ENCODE results near the gene LDLRAD1.

LDLRAD1 gene

DNA sequence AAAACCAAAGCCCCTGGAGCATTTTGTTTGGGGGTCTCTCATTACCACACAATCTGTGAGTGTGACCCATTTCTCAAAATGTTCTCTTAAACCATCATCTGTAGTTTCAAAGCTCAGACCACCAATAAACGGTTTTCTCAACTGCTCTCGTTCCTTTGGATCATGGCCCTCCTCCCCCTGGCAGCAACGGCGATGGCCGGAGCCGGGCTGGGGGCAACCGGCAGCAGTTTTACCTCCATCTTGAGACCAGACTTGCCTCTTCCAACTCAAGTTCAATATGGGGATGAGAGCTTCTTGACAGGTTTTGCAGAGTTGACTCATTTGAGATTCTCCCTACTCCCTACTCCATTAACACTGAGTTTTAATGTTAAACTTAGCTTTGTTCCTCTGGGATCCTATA lies 42.1 kb downstream of the LDLRAD1 start:
- TF ChIP-seq POLR2AphosphoS5 (IDR thresholded peaks at IDR 0.05; ENCODE audit: low read depth, low read length) (no peak), FOXP2 (optimal IDR thresholded peaks at IDR 0.05; ENCODE audit: borderline replicate concordance, extremely low read depth, extremely low read length, insufficient read depth) (no peak), SIN3A (IDR thresholded peaks at IDR 0.05; ENCODE audit: borderline replicate concordance, insufficient read depth, low read length) (no peak), TAF1 (IDR thresholded peaks at IDR 0.05; ENCODE audit: borderline replicate concordance, insufficient read depth, low read length) (no peak)
- TF ChIP-seq, protein P1, sequence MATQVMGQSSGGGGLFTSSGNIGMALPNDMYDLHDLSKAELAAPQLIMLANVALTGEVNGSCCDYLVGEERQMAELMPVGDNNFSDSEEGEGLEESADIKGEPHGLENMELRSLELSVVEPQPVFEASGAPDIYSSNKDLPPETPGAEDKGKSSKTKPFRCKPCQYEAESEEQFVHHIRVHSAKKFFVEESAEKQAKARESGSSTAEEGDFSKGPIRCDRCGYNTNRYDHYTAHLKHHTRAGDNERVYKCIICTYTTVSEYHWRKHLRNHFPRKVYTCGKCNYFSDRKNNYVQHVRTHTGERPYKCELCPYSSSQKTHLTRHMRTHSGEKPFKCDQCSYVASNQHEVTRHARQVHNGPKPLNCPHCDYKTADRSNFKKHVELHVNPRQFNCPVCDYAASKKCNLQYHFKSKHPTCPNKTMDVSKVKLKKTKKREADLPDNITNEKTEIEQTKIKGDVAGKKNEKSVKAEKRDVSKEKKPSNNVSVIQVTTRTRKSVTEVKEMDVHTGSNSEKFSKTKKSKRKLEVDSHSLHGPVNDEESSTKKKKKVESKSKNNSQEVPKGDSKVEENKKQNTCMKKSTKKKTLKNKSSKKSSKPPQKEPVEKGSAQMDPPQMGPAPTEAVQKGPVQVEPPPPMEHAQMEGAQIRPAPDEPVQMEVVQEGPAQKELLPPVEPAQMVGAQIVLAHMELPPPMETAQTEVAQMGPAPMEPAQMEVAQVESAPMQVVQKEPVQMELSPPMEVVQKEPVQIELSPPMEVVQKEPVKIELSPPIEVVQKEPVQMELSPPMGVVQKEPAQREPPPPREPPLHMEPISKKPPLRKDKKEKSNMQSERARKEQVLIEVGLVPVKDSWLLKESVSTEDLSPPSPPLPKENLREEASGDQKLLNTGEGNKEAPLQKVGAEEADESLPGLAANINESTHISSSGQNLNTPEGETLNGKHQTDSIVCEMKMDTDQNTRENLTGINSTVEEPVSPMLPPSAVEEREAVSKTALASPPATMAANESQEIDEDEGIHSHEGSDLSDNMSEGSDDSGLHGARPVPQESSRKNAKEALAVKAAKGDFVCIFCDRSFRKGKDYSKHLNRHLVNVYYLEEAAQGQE (IDR thresholded peaks at IDR 0.05; ENCODE audit: insufficient read depth in 1 of 2, low read depth in 2 of 2, low read length in 2 of 2), result no peak

DNA sequence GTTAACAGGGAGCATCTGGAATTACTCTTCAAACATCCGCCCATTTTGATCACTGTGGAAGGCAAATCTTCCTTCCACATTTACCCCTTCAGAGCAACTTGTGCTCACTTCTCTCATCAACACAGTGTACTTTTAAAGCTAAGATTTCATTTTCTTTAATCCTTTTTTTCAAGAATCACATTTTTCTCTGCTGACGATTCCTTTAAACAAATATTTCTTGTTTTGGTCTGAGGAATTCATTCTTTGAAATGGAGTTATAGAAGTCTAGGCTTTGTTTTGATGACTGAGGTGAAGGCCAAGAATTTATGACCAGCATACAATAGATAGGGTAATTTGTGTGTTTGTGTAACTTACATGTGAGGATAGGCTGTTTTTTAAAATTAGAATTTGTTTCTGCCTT lies 46.3 kb downstream of the LDLRAD1 start:
- TF ChIP-seq, protein P1 (IDR thresholded peaks at IDR 0.05; ENCODE audit: insufficient read depth in 1 of 2, low read depth in 2 of 2, low read length in 2 of 2), result no peak
- TF ChIP-seq TAF1 (IDR thresholded peaks at IDR 0.05; ENCODE audit: borderline replicate concordance, insufficient read depth, low read length), result no peak
- TF ChIP-seq POLR2AphosphoS5 (IDR thresholded peaks at IDR 0.05; ENCODE audit: low read depth, low read length), result no peak
- no peak for TF ChIP-seq FOXP2 (optimal IDR thresholded peaks at IDR 0.05; ENCODE audit: borderline replicate concordance, extremely low read depth, extremely low read length, insufficient read depth)
- no peak for TF ChIP-seq SIN3A (IDR thresholded peaks at IDR 0.05; ENCODE audit: borderline replicate concordance, insufficient read depth, low read length)

DNA sequence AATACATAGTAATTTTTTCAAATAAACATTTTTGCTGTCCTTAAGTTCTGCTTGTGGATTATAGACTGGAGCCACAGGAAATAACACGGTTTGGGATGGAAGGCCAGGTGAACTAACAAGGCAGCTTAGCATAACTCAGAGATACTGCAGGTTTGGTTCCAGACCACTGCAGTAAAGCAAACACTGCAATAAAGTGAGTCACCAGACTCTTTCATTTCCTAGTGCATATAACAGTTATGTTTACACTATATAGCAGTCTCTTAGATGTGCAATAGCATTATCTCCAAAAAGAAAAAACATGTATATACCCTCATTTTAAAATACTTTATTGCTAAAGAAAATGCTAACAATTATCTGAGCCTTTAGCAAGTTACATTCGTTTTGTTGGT lies 49.9 kb downstream of the LDLRAD1 start:
- TF ChIP-seq FOXP2 (optimal IDR thresholded peaks at IDR 0.05; ENCODE audit: borderline replicate concordance, extremely low read depth, extremely low read length, insufficient read depth) (no peak), TAF1 (IDR thresholded peaks at IDR 0.05; ENCODE audit: borderline replicate concordance, insufficient read depth, low read length) (no peak), SIN3A (IDR thresholded peaks at IDR 0.05; ENCODE audit: borderline replicate concordance, insufficient read depth, low read length) (no peak), POLR2AphosphoS5 (IDR thresholded peaks at IDR 0.05; ENCODE audit: low read depth, low read length) (no peak)
- TF ChIP-seq, protein P1 (IDR thresholded peaks at IDR 0.05; ENCODE audit: insufficient read depth in 1 of 2, low read depth in 2 of 2, low read length in 2 of 2), result no peak

DNA sequence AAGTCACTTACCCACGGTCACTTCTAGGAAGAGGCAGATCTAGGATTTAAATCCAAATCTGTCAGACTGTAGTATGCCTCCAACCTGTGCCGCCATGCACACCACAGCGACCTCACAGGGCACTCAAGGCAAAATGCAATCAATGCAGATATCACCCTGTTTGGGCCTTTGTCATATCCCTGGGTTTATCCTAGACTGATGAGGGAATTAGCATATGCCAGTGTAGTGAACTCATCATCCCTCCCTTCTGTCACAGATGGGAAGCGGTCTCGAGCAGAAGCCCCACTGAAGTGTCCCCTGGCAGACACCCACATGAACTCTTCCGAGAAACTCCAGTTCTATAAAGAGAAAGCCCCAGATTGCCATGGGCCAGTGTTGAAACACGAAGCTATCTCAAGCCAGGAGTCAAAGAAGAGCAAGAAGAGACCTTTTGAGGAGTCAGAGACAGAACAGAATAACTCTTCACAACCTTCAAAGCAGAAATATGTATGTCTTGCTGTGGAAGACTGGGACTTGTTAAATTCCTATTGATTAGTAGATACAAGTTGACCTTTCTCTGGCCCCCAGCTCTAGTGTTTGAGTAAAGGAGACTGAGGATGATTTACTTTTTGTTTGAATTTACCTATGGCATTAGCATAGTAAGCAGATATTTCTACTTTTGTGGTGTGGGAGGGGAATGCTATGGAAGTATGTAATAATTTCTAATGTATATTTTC lies 50.4 kb downstream of the LDLRAD1 start:
- no peak for TF ChIP-seq TAF1 (IDR thresholded peaks at IDR 0.05; ENCODE audit: borderline replicate concordance, insufficient read depth, low read length)
- TF ChIP-seq SIN3A (IDR thresholded peaks at IDR 0.05; ENCODE audit: borderline replicate concordance, insufficient read depth, low read length), result no peak
- TF ChIP-seq, protein P1 (IDR thresholded peaks at IDR 0.05; ENCODE audit: insufficient read depth in 1 of 2, low read depth in 2 of 2, low read length in 2 of 2), result no peak
- no peak for TF ChIP-seq FOXP2 (optimal IDR thresholded peaks at IDR 0.05; ENCODE audit: borderline replicate concordance, extremely low read depth, extremely low read length, insufficient read depth)
- no peak for TF ChIP-seq POLR2AphosphoS5 (IDR thresholded peaks at IDR 0.05; ENCODE audit: low read depth, low read length)
